ENCODE measurements around the gene OR2M5.

DNA sequence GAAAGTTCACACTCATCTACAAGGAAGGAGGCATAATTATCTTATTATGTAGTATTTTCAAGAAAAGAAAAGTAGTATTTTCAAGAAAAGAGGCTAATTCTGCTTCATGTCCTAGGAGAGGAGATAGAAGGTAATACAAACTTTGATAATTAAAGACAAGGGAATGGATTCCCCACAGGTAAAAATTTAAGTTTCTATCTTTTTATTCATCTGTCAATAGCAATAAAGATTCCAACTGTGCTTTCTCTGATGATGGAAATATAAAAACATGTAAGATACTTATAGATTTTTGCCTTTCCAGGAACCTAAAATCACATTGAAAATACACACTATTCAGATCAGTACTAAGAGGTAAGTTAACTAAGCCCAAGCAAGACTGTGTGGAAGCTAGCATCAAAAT lies 29.6 kb downstream of the OR2M5 start, which contains the start of gene OR2M2:
- TF ChIP-seq, protein P1, sequence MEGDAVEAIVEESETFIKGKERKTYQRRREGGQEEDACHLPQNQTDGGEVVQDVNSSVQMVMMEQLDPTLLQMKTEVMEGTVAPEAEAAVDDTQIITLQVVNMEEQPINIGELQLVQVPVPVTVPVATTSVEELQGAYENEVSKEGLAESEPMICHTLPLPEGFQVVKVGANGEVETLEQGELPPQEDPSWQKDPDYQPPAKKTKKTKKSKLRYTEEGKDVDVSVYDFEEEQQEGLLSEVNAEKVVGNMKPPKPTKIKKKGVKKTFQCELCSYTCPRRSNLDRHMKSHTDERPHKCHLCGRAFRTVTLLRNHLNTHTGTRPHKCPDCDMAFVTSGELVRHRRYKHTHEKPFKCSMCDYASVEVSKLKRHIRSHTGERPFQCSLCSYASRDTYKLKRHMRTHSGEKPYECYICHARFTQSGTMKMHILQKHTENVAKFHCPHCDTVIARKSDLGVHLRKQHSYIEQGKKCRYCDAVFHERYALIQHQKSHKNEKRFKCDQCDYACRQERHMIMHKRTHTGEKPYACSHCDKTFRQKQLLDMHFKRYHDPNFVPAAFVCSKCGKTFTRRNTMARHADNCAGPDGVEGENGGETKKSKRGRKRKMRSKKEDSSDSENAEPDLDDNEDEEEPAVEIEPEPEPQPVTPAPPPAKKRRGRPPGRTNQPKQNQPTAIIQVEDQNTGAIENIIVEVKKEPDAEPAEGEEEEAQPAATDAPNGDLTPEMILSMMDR (IDR thresholded peaks at IDR 0.05; ENCODE audit: poor library complexity, severe bottlenecking) = no peak
- no peak for TF ChIP-seq POLR2AphosphoS5 (IDR thresholded peaks at IDR 0.05)
- TF ChIP-seq SMC3 (conservative IDR thresholded peaks at IDR 0.05; ENCODE audit: poor library complexity) = no peak
- no peak for TF ChIP-seq TAF1 (IDR thresholded peaks at IDR 0.05; ENCODE audit: low read depth)
- TF ChIP-seq EP300 (conservative IDR thresholded peaks at IDR 0.05; ENCODE audit: poor library complexity, severe bottlenecking) = no peak

Data from neural cell (in vitro differentiated cells).